ENCODE results near the gene MON2. TPM values are rescaled to one million over a fixed set of nuclear protein-coding genes. Genes with fewer than 3 reads are reported as not detected.
"Not testable (repeated sequence)": the region's sequence is repeated elsewhere in the genome, so short reads cannot be mapped to it uniquely, and the experiment has no call there.

Gene MON2, protein sequence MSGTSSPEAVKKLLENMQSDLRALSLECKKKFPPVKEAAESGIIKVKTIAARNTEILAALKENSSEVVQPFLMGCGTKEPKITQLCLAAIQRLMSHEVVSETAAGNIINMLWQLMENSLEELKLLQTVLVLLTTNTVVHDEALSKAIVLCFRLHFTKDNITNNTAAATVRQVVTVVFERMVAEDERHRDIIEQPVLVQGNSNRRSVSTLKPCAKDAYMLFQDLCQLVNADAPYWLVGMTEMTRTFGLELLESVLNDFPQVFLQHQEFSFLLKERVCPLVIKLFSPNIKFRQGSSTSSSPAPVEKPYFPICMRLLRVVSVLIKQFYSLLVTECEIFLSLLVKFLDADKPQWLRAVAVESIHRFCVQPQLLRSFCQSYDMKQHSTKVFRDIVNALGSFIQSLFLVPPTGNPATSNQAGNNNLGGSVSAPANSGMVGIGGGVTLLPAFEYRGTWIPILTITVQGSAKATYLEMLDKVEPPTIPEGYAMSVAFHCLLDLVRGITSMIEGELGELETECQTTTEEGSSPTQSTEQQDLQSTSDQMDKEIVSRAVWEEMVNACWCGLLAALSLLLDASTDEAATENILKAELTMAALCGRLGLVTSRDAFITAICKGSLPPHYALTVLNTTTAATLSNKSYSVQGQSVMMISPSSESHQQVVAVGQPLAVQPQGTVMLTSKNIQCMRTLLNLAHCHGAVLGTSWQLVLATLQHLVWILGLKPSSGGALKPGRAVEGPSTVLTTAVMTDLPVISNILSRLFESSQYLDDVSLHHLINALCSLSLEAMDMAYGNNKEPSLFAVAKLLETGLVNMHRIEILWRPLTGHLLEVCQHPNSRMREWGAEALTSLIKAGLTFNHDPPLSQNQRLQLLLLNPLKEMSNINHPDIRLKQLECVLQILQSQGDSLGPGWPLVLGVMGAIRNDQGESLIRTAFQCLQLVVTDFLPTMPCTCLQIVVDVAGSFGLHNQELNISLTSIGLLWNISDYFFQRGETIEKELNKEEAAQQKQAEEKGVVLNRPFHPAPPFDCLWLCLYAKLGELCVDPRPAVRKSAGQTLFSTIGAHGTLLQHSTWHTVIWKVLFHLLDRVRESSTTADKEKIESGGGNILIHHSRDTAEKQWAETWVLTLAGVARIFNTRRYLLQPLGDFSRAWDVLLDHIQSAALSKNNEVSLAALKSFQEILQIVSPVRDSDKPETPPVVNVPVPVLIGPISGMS (N-terminal part only)
- 17.5 and 17.7 TPM in 2 replicates for total RNA-seq (2014; rRNA removed; shearing (Covaris generic); ENCODE audit: low replicate concordance)

GRCh38 chr12:62466594-62467491 lies at the start of gene MON2:
Gene MON2 (plus strand): TSS chr12:62466826. CDS start chr12:62467208, 382 bp downstream.
- Histone ChIP-seq H3K36me3 (peaks cover 12% of the 10 kb centered on the region), H3K9me3 (peaks cover 6% of the 10 kb centered on the region), H3K4me3 (peak within 1 kb of the TSS; percentile 84), H3K27me3 (no peaks in the 10 kb centered on the region; the same call in 1 of the 2 replicates)
- peak; percentile 91 for DNase-seq

- Histone ChIP-seq H3K4me3 (no peak overlapping the region), H3K9me3 (peaks cover 28% of the 10 kb centered on the region), H3K27me3 (no peaks in the 10 kb centered on the region), H3K36me3 (no peaks in the 10 kb centered on the region)
- no peak for DNase-seq
These were observed 40.5 kb upstream of the MON2 start for GRCh38 chr12:62426089-62426488.

DNA sequence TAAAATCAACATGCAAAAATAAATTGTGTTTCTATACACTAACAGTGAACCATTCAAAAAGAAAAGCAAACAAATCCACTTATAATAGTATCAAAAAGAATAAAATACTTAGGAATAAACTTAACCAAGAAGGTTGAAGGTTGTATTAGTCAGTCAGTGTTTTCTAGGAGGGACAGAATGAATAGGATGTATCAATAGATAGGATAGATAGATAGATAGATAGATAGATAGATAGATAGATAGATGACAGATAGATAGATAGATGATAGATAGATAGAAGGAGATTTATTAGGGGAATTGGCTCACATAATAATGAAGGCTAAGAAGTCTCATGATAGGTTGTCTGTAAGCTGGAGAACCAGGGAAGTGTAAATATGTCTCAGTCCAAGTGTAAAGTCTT lies 37.2 kb upstream of the MON2 start:
- no peaks in the 10 kb centered on the region for H3K36me3 ChIP-seq

DNA sequence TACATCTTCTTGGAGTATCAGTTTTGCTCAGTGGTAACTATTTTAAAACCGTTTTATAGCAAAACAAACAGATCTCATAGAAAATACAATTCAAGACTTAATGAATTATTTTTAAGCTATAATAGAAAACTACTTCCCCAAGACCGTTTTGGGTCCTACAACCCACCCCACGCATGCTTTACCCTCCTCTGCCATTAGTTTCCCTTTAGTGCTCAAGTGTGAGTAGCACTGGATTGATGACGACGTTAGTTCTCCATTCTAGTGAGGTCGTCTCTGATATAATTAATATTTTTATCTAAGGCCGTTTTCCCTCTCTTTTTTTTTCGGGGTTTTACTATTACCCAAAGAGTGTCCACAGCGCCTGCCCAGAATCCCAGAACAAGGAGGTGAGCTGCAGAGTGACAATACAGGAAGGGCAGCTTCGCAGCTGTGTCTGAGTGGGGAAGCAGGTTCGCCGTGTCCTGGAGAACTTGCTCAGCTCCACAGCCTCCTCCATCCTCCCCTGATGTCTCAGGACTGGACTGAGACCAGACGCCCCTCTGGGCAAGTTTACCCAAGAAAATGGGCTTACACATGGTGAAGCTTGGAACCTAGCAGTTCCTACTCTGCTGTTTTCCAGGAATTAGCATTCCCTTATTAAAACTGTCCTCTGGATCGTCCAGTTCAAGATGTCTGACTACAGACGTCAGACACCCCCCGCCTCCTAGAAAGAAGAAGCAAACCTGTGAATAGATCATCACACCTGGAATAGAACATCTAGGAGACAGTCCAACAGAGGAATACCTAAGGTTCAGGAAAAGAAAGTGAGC lies 31.9 kb upstream of the MON2 start:
- DNase-seq: peak; percentile 9
- Histone ChIP-seq H3K9me3 (peaks cover 3% of the 10 kb centered on the region; the same call in 1 of the 2 replicates), H3K4me3 (peak overlapping the region; percentile 24), H3K36me3 (no peaks in the 10 kb centered on the region), H3K27me3 (peaks cover 6% of the 10 kb centered on the region)

More for the DNA sequence above, 37.2 kb upstream of the MON2 start:
- H3K27me3 ChIP-seq: peaks cover 6% of the 10 kb centered on the region
- peaks cover 16% of the 10 kb centered on the region for H3K9me3 ChIP-seq
- no peak for DNase-seq
- H3K4me3 ChIP-seq: no peak overlapping the region

GRCh38 chr12:62435303-62436163 lies 31.1 kb upstream of the MON2 start:
- Histone ChIP-seq H3K27me3 (peaks cover 6% of the 10 kb centered on the region), H3K4me3 (peak overlapping the region; percentile 24), H3K9me3 (peaks cover 2% of the 10 kb centered on the region; the same call in 1 of the 2 replicates), H3K36me3 (no peaks in the 10 kb centered on the region)
- peak; percentile 35 for DNase-seq

- no peak overlapping the region for H3K4me3 ChIP-seq
- peaks cover 6% of the 10 kb centered on the region for H3K27me3 ChIP-seq
- peaks cover 8% of the 10 kb centered on the region for H3K9me3 ChIP-seq
- no peaks in the 10 kb centered on the region for H3K36me3 ChIP-seq
- no peak for DNase-seq
These were observed 30.5 kb upstream of the MON2 start for GRCh38 chr12:62436164-62436503.

DNA sequence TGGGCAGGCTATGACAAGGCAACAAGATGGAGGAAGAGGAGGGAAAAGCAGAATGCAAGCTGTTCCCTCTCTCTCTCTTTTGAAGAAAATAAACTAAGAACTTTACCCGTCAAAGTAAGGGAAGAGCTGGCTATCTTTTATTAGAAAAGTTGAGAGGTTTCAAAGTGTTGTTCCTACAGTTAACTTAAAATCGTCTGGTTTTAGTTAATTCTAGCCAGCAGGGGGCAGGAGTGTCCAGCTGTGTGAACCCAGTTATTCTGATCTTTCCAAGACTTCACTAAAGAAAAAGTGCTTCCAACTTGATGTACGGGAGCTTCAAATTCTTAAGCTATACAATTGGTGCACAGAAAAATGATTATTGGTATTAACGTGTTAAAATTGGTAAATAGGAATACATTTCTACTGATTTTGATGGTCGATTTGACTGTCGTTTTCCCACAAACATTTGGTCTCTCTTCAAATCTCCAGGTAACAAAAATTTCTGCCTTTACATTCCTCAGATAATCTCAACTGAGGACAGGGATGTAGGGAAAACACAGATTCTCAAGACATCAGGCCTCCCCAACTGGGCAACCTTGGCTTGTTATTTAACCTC lies 28.4 kb upstream of the MON2 start:
- Histone ChIP-seq H3K9me3 (peaks cover 18% of the 10 kb centered on the region), H3K4me3 (no peak overlapping the region), H3K27me3 (no peaks in the 10 kb centered on the region), H3K36me3 (no peaks in the 10 kb centered on the region)
- peak; percentile 14 for DNase-seq

DNA sequence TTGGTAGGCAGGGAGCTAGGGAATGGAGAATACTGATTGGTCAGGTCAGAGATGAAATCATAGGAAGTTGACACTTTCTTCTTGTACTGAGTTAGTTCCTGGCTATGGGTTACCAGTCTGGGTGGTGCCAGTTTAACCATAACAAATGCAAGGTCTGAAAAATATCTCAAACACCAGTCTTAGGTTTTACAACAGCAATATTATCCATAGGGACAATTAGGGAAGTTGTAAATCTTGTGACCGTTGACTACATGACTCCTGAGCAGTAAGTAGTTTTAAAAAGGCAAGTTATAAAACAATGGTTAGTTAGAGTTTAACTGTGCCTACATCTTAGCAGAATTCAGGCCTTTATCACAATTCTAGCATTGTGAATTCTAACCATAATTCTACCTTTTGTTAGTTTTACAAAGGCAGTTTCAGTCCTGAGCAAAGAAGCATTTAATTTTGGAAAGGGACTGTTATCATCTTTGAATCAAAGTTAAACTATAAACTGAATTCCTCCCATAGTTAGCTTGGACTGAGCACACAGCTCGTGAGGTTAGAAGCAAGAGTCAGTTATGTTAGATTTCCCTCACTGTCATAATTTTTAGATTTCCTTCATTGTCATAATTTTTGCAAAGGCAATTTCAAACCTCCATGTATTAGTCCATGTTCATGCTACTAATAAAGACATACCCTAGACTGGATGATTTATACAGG lies 19.7 kb upstream of the MON2 start:
- peaks cover 15% of the 10 kb centered on the region for H3K9me3 ChIP-seq

DNA sequence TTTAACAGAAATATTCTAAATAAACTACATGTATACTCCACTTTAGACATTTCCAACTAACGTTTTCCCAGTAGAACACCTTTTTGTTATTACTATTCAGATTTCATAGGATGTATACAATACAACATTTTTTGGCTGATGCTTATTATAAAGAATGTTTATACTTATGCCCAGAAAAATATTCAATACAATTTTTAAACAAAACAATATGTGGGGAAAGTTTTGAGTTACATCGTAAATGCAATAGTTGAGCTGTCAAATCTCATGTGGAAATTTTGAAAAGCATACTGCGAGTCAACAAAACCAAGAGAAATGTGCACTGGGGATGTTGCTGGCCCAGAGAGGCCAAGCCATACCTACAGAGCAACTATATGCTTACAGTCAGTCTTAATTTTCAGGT lies 18.2 kb upstream of the MON2 start:
- no peak for DNase-seq
- Histone ChIP-seq H3K27me3 (no peaks in the 10 kb centered on the region), H3K4me3 (no peak overlapping the region), H3K36me3 (no peaks in the 10 kb centered on the region), H3K9me3 (peaks cover 6% of the 10 kb centered on the region)

More for the DNA sequence above, 19.7 kb upstream of the MON2 start:
- H3K4me3 ChIP-seq: no peak overlapping the region
- no peaks in the 10 kb centered on the region for H3K36me3 ChIP-seq
- DNase-seq: no peak
- H3K27me3 ChIP-seq: no peaks in the 10 kb centered on the region

DNA sequence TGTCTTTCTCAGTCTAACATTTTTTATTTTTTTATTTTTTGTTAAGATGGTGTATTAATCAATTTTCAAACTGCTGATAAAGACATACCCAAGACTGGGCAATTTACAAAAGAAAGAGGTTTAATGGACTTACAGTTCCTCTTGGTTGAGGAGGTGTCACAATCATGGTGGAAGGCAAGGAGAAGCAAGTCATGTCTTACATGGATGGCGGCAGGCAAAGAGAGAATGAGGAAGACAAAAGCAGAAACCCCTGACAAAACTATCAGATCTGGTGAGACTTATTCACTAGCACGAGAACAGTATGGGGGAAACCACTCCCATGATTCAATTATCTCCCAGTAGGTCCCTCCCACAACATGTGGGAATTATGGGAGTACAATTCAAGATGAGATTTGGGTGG lies 11.2 kb upstream of the MON2 start:
- not testable (repeated sequence) for H3K9me3 ChIP-seq, H3K4me3 ChIP-seq, H3K36me3 ChIP-seq, DNase-seq, H3K27me3 ChIP-seq

- DNase-seq: no peak
These were observed 8.0 kb upstream of the MON2 start for GRCh38 chr12:62458626-62459025.

GRCh38 chr12:62459976-62460375 lies 6.7 kb upstream of the MON2 start:
- Histone ChIP-seq H3K27me3 (no peaks in the 10 kb centered on the region), H3K9me3 (peaks cover 6% of the 10 kb centered on the region), H3K36me3 (no peaks in the 10 kb centered on the region), H3K4me3 (no peak overlapping the region)
- DNase-seq: no peak

More at GRCh38 chr12:62458626-62459025, 8.0 kb upstream of the MON2 start:
- Histone ChIP-seq H3K4me3 (no peak overlapping the region), H3K9me3 (peaks cover under 1% of the 10 kb centered on the region; the same call in 1 of the 2 replicates), H3K27me3 (no peaks in the 10 kb centered on the region), H3K36me3 (no peaks in the 10 kb centered on the region)

- not testable (repeated sequence) for DNase-seq, H3K27me3 ChIP-seq, H3K9me3 ChIP-seq, H3K4me3 ChIP-seq, H3K36me3 ChIP-seq
These were observed 5.3 kb upstream of the MON2 start for GRCh38 chr12:62461171-62461837.
